Ovary (tissue), 3 donors: ENCODE measurements around the gene COPS4.

Experiments
- POLR2A ChIP-seq: fragments of 450-650 bp; IDR thresholded peaks from one replicate; pipeline ENCODE4 v1.6.1; 2017; ENCODE audit warnings: antibody characterized with exemption, mild to moderate bottlenecking, moderate library complexity
- TF ChIP-seq, protein P1 (sequence below), 3 donors: fragments of 450-650 bp in 2 of 3; fragments of 200-600 bp in 1 of 3; IDR thresholded peaks; one replicate each; pipeline versions ENCODE4 v1.5.1 to v1.8.0; 2016 to 2022; ENCODE audit warnings: antibody characterized with exemption in 3 of 3, mild to moderate bottlenecking in 1 of 3
- donor health status: DM: no; HTN: no; CAD: no.

DNA sequence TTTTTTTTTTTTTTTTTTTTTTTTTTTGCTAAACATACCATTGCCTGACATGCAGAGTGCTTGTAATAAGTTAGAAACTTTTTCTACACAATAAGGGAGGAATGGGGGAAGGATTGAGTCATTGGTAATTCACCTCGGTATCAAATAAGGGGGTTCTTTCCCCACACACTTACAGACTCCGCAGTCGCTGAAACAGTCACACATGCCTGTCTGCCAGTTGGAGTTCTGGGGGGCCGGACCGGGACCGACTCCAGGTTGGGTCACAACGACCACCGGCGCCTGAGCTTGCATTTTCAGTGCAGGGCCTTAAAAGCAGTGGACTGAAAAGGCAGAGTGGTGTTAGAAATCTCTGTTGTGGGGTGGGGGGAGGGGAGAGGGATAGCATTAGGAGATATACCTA is 72.6 kb downstream of the COPS4 start:
- TF ChIP-seq, protein P1, sequence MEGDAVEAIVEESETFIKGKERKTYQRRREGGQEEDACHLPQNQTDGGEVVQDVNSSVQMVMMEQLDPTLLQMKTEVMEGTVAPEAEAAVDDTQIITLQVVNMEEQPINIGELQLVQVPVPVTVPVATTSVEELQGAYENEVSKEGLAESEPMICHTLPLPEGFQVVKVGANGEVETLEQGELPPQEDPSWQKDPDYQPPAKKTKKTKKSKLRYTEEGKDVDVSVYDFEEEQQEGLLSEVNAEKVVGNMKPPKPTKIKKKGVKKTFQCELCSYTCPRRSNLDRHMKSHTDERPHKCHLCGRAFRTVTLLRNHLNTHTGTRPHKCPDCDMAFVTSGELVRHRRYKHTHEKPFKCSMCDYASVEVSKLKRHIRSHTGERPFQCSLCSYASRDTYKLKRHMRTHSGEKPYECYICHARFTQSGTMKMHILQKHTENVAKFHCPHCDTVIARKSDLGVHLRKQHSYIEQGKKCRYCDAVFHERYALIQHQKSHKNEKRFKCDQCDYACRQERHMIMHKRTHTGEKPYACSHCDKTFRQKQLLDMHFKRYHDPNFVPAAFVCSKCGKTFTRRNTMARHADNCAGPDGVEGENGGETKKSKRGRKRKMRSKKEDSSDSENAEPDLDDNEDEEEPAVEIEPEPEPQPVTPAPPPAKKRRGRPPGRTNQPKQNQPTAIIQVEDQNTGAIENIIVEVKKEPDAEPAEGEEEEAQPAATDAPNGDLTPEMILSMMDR (IDR thresholded peaks at IDR 0.05), result no peak
- TF ChIP-seq POLR2A, result no peak
